SHP77 treated with DMSO at 0.1 percent for 48 hours (cell line): ENCODE data around the gene GOPC.

ENCODE experiments used
- DNase-seq: peaks from one replicate; lab custom pipeline; 2025; lab: John Stamatoyannopoulos, UW

Gene GOPC

DNA sequence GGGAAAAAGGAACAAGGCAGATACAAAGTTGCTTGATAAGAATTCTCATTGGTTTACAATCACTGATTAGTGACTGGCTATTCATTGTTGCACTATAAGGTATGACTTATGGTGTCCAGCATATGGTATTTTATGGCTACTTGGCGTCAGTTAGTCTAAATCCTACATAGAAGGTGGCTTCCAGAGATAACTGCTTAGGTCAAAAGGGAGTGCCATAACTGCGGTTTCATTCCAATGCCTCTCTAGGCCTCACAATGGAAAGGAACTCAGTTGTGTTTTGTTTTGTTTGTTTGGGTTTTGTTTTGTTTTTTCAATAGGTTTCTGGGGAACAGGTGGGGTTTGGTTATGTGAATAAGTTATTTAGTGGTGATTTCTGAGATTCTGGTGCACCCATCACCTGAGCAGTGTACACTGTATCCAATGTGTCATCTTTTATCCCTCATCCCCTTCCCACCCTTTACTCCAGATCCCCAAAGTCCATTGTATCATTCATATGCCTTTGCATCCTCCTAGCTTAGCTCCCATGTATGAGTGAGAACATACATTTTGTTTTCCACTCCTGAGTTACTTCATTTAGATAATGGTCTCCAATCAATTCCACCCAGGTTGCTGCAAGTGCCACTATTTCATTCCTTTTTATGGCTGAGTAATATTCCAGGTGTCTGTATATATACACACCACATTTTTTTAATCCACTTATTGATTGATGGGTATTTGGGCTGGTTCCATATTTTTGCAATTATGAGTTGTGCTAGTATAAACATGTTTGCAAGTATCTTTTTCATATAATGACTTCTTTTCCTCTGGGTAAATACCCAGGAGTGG is 7.0 kb downstream of the GOPC start:
- DNase-seq: no peak

DNA sequence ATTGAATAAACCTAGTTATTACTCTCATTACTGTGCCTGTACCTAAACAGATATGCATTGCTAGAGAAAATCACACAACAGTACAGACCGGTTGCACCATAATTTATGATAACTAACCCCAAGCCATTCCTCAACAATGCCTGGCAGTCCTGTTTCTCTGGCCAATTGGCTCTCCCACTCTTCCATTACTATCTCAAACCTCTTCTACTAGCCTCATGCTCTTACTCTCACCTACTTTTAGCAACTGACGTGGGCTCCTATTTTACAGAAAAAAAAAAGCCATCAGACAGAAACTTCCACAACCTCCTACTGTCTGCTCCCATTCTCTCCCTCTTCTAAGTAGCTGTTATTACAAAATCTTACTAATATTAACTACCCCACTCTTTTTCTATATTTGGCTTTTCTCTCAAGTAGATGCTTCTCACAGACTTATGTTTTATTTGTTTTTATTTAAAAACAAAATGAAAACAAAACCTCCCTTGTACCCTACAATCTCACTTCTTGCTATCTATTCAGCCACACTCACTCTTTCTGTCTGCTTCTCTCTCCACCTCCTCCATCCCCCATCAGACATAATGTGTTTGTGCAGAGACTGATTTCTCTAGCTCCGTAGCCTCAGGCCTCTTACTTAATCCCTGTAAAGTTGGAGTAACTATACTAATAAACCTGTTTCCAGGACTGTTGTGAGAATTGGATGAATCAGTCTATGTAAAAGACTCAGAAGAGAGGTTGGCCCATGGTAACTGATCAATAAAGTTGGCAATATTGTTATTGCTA is 9.1 kb downstream of the GOPC start:
- DNase-seq: no peak

DNA sequence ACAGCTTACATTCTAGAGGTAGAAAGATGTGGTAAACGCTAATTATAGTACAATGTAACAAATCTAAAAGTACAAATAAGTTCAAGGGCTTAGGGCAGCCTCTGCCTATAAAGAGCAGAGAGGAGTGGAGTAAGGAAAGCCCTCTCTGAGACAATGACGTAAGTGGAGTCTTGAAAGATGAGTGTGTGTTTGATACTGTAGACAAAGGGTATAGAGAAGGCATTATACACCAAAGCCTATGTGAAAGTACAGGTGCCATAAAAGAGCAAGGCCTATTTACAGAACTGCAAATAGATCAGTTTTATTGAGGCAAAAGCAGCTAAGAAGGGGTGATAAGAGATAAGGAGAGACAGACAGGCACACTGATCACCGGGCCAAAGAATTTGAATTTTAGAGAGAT is 10.9 kb downstream of the GOPC start:
- no peak for DNase-seq

DNA sequence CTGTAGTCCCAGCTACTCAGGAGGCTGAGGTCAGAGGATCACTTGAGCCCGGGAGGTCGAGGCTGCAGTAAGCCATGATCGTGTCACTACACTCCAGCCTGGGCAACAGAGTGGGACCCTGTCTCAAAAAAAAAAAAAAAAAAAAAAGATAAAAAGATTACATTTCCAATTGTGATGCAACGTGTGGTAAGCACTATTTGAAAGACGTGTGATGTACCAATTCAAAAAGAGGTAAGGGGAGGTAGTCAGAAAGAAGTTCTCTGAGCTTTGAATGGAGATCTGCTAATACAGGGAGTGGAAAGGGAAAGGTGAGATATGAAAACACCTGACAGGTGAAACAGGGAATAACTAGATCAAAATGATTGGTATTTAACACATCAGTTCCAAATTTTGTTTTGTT is 11.9 kb downstream of the GOPC start:
- no peak for DNase-seq

DNA sequence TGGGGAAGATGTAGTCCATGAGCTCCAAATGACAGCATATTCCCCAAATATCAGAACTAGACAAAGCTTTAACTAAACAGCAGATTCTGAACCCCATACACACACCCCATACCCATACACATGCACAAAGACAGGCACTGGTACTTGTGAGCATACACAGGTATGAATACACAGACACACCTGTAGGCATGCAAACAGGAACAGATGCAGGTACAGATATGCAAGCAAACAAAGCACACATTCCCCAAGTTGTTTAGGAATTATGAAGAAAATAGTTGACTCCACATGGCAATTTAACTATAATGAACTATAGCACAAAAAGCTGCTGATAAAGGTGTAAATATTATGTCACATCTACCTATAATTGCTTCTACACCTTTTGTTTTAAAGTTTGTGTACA is 16.7 kb downstream of the GOPC start:
- DNase-seq: no peak

DNA sequence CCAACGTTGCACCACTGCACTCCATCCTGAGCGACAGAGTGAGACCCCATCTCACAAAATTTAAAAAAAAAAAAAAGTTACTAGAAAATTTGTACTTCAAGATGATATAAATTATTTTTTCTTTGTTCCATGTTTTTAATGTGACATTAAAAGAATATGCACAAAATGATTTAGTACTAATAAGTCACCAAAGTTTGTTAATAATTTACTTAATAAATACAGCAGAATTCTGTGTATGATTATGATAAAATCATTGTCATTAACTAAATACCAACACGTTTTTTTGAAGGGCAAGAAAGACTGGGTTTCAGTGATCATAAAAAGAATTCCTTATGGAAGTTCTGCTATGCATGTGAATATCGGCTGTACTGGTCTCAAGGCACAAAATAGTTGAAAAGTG is 28.1 kb downstream of the GOPC start:
- no peak for DNase-seq

DNA sequence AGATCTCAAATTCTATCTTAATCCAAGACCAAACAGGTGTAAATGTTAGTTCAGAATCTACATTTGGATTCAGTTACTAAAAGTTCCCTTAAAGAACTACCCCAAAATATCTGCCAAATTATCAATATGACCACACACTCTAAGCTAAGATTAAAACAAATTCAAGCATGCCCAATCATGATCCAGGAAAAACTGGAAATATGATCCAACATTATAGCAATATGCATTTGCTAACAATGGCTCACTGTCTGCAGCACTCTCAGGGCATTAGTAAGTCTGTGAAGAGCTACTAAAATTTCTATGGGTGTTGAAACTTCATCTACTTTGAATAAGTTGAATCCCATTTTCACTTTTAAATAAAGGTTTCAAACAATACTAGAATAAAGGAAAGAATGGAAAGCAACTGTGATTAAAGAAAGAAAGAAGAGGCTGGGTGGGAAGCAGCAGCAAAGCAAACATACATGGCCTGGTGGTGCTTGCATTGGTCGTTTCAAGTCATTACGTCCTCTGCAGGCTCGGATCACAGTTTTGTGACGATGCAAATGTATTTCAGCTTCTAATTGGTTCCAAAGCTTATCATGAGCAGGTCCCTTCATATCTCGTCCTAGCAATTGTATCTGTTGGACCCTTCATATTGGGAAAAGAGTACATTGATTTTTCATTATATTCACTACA is 29.2 kb downstream of the GOPC start:
- DNase-seq: no peak

DNA sequence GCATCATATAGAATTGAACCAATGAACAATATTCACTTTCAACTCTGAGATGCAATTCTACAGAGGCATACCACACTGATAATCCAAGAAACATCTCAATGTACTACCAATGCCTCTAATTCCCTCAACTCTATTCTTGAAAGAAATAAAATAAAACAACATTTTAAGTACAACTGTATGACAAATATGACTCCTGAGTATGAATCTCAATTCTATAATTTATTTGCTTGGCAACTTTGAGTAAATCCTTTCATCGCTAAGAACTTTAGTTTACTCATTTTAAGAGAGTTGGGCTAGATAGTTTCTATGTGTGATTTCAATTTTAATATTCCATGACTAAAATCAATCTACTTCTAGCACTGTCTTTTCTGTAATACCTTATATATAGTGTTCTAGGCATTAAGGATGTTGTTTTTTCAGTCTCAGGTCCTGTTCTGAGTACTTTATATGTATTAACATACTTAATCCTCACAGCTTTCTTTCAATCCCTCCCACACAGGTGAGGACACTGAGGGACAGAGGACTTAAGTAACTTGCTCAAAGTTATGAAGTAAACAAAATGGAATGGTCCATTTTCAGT is 33.4 kb downstream of the GOPC start:
- no peak for DNase-seq

DNA sequence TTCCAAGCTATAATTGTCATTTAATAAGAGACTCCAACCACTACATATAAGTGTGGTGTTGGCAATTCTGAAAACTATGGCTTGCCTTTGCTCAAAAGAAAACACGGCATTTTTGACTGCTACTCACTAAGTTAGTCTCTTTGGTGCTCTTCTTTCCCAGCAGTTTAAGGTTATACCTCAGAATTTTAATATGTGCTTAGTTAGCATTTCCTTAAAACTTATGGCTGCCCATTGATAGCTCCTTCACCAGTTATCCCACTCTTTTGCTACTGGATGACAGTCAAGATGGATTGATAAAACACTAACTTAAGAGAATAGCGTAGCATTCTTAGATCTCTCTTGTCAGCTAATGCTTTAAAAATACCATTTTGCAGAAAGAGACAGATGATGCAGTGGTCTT is 34.1 kb downstream of the GOPC start:
- no peak for DNase-seq

DNA sequence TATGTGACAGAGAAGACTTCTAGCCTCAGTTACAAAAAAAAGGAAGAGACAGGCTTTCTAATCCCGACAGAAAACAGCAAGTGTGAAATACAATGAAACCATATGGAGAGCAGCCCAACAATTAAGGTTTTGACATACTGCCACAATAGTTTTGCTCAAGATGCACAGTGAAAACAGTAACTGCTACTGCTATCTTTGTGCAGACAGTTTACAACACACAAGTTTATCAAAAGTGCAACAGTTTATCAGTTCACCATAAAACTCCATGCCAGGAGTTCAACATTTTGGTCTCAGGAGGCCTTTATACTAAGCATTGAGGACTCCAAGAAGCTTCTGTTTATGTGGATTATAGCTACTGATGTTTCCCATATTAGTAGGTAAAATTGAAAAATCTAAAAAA is 37.6 kb downstream of the GOPC start:
- DNase-seq: no peak

DNA sequence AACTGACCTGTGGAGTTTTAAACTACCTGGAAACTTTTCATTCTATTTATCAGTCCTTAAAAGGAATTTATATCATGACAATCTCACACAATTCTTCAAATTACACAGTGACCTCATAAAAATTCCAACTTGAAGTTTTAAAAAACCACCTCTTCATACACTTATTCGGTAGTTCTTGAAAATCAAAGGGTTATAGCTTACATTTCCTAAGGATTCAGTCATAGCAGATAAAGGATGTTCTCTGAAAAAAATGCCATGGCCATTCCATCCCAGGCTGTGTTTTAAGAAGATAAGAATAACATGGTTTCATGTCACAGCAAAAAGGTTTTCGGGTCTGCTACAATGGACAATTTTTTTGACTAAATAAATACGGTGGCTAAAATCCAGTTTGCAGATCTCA is 41.2 kb downstream of the GOPC start:
- no peak for DNase-seq

DNA sequence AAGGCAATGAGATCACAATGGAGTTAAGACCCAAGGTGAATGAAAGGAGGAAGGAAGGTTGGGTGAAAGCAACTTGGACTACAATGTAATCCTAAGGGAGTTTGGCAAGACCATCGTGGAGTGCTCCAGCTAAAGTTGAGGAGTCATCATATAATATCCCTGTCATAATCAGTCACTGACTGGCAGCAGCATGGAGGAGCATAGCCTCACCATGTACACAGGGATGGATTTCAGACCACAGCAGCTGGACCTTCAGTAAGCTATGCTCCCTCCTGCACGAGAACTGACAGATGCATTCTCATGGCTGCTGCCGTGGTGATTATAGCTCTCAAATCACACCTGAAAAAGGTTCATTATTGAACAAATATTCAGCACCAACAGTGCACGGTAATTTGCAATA is 43.0 kb downstream of the GOPC start:
- no peak for DNase-seq

DNA sequence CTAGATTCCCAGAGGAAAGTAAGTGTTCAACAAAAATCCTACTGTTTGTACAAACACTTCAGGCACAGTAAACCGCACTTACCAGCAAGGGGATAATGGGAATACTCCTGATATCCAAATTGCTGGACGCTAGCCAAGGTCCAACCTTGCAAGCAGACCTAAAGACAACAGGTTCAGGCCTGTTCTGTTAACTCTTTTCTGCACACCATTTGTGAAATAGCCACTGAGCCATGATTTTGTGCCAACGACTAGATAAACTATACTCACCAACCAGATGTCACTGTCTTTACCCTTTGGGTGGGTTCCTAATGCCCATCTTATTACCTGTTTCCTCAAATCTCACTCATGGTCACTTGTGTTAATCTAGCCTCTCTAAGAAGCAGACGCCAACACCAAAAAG is 43.5 kb downstream of the GOPC start:
- DNase-seq: no peak

DNA sequence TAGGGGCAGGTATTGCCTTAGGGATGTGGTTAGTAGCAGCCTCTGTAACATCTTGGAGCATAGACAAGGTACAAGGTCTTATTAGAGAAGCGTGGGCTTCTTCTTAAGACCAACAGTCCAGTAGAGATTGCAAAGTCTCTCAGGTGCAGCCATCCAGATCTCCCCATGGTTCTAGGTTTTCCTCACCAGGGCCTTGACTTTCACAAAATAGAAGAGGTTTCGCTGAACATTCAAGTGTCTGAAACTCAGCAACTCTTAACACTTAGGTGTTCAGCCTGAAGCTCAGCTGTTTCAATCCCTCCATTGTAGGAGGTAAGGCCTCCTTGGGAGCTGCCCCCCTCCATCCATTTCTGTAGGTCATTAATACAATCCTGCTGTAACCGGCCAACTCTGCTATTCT is 44.4 kb downstream of the GOPC start:
- DNase-seq: no peak

DNA sequence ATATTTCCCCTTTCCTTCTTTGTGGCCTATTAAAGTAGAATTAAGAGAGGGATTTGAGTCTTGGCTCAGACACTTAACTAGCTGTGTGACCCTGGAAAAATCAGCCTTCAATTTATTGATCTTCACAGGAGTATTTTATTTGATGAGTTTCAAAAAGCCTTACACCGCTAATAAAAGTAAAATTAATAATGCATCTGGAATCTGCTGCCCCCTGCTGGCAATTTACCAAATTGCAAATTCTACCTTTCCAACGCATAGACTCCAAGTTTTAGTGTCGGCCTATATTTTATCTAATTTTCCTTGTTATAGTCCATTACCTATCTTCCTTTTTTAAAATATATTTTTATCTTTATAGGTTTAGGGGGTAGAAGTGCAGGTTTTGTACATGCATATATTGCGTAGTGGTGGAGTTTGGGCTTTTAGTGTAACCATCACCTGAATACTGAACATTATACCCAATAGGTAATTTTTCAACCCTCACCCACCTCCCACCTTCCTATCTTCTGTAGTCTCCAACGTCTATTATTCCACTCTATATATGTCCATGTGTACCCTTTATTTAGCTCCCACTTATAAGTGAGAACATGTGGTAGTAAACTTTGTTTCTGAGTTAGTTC is 46.3 kb downstream of the GOPC start:
- no peak for DNase-seq

DNA sequence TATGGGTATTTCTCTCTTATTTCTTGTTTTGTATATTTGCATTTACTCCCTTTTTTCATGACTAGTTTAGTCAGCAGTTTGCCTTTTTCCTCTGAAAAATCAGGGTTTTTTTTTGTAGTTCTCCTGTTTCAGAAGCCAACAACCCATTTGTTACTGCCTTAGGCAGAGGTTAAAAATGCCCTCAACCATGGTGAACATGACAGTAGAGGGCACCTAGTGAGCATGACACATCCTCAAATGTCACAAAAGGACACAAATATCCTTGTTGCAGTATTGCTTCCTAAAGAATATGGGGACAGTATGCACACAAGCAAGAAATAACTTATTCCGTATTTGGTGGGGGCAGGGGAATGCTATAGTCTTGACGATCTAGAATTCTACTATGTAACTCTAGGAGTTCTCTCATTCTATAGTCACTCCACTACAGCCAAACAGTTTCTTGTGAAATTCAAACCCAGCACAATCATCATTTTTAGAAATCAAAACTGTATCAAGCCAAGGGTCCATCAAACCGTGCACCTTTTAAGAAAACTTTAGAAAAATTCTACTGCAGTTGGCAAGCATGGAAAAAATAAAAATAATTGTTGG is 47.0 kb downstream of the GOPC start:
- DNase-seq: no peak

DNA sequence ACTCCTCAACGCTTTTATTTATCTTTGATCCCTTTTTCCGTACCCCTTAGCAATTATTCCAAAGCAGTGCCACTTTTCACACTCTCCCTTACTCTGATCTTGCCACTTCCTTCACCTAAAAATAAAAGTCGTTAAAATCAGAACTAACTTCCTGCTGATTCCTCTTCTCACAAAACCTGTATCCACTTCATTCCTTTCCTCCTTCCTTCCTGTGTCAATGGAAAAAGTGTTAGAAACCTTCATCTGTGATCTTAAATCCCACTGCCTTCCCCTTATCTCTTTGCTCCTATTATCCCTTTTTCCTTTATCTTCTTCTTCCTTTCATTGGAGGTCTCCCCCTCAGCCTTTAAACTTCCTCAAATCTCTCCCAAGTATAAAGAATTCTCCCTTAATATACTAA is 49.2 kb downstream of the GOPC start:
- no peak for DNase-seq

DNA sequence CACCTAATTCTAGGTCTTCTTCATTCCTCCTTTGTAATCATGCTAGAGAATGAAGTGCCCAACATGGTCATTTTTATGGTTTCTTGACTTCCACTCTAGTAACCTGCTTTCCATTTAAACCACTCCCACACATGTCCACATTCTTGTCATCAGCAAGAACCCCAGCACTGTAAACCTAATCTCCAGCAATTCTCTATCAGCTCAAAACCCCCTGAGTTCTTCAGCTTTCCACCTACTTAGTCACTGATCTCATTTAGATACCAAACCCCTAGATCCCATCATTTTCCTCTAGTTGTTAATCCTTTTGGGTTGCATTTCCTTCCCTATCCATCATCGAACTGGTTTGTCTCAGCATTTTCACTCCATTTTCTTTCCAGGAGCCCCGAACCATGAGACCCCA is 49.7 kb downstream of the GOPC start:
- no peak for DNase-seq

DNA sequence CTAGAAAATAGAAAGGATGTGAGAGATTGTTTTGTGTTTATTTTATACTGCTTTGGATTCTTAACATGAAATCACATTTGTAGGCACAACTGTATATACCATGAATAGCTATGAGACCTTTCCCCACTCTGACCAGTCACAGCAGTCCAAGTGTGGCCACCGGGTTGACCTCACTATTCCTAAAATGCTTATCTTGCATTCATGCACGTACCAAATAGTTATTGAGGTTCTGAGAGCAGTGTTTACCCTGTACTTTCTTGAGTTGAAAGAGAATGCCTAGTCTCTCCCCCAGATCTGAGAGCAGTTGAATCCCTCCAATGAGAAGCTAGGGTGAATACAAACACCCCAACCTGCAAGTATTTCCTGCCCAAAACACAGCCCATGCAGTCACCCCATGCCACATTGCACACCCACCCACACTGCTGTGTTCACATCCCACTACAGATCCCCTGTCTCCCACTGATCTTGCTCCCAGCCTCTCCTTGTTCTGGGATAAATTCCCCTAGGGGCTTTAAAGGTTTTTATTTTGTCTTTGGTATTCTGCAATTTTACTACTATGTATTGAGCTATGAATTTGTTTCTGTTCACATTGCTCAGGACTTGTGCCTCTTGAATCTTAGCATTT is 51.6 kb downstream of the GOPC start:
- no peak for DNase-seq

DNA sequence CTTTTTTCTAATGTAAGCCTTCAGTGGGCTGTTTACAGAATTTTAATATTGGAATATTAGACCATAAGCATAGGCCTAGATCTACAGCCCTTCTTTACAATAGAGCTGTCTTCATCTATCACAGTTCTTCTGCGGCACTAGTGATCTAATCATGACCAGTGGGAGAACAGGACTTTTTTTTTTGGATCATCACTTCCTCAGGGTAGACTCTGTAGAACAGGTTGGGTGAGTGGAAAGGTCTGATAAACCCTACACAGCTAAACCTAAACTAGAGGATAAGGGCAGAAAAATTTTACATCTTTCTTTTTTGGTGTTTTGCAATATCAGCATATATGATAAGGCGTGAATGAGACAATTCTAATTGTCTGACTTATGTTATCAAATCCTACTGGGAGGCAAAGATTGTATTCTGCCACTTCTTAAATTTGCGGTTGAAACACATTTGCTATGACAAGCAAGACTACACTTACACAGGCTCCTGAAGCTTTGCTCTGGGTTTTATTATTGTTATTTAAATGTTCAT is 52.2 kb downstream of the GOPC start:
- no peak for DNase-seq

DNA sequence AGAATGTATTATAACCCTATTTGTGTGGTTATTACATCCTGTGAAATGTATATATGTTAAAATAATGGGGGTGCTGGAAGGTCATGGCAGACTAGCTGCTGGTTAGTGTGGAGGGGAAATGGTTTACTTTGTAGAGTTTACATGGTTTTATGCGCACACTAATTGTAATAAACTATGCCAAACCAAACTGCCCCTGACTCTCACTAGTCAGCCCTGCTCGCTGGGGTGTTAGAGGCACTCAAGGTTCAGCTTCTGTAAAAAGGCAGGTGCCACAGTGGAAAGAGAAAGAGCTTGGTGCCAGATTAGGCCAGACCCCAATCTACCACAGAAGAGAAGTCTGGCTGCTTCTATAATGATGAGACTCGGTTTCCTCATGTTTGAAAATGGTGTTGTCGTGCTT is 52.7 kb downstream of the GOPC start:
- DNase-seq: no peak
